Stimulated activated CD4-positive, alpha-beta T cell treated with anti-CD3 and anti-CD28 coated beads, Interleukin-1b, Interleukin-23, amount 100 ng/mL, for 1 hour (primary cell): Measurements from ENCODE around the gene APRT.

Experiments
- DNase-seq, 2 donors: peaks; one replicate each; pipeline ENCODE4 v3.0.0-alpha.2; 2020; ENCODE audit warnings: low read depth in 2 of 2

Gene APRT

DNA sequence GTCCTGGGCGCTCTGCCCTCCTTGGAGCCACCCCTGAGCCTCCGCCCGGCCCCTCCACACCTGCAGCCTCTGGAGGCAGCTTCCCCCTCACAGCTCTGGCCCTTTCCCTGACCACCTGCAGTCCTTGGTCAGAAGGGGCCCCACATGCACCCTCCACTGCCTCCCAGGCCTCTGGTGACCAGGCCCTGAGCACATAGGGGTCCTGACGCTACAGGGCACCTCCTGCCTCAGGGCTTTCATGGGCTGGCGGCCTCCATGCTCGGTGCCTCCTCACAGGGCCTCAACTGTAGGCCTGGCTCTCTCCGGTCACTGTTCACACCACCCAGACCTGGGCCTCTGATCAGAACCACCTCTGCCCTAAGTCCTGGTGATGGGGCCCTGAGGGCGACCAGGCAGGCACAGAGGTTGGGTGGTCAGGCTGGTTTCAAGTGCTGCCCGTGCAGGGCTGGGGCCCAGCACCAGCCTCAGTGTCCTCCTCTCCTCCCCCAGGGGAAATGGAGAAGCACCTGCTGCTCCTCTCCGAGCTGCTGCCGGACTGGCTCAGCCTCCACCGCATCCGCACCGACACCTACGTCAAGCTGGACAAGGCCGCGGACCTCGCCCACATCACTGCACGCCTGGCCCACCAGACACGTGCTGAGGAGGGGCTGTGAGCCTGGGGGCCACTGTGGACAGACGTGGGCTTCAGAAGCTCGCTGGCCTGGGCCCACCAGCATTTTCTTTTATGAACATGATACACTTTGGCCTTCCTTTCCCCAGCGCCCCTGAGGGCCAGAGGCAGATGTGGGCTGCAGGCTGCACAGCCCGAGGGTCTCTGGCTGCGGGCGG lies 3.9 kb downstream of the APRT start:
- DNase-seq = no peak

DNA sequence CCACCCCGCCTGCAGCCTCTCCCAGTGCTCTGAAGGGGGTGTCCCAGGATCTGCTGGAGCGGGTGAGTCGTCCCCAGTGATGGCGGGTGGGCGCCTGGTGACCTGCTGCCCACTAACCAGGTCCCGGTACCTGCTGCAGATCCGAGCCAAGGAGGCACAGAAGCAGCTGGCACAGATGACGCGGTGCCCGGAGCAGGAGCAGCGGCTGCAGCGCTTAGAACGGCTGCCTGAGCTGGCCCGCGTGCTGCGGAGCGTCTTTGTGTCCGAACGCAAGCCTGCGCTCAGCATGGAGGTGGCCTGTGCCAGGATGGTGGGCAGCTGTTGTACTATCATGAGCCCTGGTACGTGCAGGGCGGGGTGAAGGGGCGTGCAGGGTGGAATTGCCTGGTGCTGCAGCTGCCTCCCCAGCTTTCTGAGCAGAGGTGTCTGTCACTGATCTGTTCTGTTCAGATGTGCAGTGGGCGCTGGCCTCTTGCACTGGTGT lies 4.5 kb downstream of the APRT start:
- DNase-seq = no peak

DNA sequence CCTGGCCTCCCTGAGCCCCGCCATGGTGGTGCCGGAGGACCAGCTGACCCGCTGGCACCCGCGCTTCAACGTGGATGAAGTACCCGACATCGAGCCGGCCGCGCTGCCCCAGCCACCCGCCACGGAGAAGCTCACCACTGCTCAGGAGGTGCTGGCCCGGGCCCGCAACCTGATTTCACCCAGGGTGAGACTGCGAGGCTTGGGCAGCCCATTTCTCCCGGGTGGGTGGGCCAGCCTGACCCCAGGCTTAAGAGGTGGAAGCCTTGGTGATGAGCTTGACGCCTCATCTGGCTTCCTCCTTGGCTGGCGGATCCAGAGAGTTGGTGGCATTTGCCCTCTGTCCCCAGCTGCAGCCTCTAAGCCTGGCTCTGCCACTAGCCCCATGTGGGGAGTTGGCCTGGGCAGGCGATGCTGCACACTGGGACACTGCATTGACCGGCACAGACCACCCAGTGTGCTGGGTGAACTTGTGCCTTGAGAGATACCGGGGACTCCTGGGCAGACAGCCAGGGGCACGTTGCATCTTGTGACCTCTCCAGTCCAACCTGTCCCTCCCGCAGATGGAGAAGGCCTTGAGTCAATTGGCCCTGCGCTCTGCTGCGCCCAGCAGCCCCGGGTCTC lies 5.1 kb downstream of the APRT start:
- DNase-seq = no peak

DNA sequence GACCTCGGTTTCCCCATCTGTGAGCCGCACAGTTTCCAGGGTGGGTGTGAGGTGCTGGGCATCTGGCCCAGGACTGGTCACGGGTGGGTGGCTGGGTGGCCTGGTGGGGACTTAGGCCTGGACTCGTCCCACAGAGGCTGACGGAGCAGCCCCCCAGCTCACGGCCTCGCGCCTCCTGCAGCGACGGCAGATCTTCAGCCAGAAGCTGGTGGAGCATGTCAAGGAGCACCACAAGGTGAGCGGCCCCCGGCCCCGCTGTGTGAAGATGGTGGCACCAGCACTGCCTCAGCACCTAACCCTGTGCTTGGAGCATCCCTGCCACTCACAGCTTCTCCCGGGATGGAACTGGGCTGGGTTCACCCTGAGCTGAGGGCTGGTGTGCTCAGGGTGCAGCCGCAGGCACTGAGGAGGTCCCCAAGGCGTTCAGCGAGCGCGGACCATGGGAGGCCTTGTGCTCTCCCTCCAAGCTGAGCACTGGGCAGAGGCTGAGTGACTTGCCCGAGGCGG lies 5.8 kb downstream of the APRT start:
- DNase-seq = no peak

DNA sequence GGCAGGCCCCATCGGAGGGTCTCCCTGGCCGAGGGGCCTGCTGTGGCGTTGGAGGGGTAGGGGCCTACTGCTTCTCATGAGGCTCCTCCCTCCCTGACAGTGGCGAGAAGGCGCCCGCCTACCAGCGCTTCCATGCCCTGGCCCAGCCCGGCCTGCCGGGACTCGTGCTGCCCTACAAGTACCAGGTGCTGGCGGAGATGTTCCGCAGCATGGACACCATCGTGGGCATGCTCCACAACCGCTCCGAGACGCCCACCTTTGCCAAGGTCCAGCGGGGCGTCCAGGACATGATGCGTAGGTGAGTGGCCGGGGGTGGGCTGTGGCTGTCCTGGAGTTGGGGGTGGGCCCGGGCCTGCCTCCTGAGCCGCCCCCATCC lies 6.4 kb downstream of the APRT start:
- no peak for DNase-seq

DNA sequence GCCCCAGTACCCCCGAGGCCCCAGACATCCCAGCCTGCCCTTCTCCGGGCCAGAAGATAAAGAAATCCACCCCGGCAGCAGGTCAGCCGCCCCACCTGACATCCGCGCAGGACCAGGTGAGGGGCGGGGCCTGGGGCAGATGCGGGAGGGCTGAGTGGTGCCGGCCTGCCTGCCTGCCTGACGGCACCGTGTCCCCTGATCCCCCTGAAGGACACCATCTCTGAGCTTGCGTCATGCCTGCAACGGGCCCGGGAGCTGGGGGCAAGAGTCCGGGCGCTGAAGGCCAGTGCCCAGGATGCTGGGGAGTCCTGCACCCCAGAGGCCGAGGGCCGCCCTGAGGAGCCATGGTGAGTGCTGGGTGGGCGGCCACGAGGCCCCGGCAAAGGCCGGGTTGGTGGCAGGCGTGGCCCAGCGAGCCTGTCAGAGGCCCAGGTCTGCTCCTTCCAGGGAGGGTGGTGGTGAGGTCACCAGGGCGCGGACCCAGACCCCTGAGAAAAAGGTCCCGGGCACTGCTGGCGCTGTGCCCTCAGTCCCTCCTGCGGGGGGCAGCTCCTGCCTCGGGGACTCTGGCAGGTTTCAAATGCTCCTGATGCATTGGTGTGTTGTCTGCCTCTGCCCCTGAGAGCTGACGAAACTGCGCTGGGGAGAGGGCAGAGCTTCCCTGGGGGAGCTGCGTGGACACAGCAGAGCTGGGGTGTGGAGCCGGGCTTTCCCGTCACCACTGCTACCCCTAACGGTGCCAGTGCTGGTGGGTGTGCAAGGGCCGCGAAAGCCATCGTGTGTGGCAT lies 7.0 kb downstream of the APRT start:
- DNase-seq = no peak

DNA sequence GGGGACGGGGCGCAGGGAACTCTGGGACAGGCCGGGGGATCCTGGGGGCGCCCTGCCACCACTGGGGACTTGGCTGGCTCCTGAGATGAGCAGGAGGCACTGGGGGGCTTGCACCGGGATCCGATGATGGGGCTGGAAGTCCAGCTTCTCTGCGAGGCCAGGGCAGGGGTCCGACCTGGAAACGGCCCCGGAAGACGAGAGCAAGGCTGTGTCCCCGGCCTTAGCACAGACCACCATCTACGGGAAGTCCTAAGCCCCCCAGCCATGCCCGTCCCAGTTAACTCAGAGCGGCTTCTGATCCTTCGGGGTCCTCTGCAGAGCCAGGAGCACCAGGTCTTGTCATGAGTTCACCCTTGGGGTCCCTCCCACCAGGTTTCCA lies 7.6 kb downstream of the APRT start:
- DNase-seq = no peak

DNA sequence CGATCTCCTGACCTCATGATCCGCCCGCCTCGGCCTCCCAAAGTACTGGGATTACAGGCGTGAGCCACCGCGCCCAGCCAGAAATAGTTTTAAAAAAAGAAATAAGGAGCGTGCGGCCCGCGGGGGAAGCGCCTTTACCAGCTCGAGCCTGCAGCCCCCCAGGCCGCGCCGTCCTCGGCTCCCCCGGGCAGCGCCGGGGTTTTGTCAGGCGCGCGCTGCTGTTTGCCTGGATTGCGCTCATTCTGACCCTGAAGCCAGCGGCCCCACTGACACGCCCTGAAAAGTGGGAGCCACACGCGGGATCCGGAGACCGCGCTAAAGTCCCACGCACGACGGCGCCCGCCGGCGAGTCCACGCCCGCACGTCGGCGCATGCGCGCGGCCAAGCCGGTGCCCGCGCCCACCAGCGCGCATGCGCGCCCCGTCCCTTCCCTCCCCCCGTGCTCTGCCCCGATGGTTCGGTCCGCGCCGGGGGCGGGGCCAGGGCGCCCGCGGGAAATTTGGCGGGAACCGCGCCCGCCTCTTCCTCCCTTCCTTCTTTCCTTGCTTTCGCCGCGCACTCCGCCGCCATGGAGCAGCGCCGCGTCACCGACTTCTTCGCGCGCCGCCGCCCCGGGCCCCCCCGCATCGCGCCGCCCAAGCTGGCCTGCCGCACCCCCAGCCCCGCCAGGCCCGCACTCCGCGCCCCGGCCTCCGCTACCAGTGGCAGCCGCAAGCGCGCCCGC lies 8.3 kb downstream of the APRT start, which contains the start of gene CDT1:
Gene CDT1, plus strand, starts transcription at position 526 of the 724 bp plus-strand sequence. Its CDS starts 43 bp downstream, at position 569.
- peak; percentile 74 to 79 for DNase-seq

DNA sequence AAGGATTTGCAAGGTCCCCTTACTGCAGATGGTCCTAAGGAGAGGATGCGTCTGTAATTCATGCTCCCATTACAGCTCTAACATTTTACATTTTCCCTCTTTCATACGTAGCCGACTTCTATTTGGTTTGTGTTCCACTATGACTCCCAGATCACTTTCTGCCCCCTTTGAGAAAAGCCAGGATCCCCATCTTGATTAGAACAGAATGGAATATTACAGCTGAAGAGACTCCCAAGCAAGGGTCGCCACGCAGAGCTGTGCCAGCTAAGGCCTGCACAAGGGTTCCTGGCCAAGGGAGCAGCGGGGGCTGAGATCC lies 11.5 kb downstream of the APRT start:
- DNase-seq = no peak

DNA sequence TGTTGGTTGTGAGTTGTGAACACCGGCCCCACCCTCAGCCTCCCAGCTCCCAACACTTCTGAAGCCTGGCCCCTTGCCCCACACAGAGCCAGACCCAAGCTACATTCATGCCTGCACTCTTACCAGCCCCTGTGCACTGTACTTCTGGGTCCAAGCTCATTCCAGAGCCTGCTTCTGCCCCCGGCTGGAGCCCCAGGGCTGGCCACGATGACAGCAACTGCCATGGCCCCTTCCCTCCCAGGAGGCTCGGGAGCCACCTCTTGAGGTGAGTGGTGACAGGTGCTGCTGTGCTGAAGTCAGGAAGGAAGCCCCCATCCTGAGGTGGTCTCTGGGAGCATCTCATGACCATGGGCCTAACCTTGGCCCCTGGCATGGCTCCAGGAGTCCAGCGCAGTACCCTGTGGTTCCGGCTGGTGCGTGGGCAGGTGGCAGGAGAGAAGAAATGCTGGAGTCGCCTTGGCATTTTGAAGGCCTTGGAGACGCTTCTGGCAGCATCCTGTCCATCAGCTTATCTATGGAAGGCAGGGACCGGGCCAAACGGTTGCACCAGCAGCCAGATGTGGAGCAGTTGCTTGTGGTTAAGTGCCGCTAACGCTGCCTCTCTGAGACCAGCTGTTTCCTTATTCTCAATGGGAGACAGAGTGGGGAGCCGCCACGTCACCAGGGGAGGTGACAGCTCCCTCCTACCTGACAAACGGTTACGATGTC lies 12.0 kb downstream of the APRT start:
- no peak for DNase-seq

DNA sequence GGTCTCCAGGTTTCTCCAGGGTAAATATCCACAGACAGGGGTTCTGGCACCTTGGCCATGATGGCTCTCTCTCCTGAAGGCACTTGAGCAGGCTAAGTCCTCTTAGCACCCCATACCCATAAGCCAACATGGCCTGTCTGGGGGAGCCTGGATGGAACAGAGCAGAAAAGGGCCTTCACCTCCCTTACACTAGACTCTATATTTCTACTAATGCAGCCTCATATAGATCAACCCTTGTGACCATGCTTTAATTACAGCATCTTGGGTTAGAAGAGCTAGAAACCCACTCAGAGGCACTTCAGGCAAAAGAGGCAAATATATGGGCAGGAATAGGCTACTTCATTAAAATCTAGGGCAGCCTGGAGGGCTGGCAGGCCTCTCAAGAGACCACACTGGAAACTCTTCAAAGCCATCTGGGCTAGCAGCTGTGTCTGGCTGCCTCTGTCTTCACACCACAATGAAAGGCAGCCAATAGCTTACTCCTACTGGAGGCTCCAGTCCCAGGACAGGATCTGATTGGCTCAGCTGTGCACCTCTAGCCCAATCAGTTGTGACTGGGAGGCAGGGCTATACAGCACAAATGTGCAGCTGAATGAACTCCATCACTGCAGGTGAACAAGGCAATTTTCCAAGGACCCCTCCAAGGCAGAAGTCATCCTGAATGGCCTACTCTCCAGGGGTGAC lies 12.8 kb downstream of the APRT start:
- DNase-seq = no peak

DNA sequence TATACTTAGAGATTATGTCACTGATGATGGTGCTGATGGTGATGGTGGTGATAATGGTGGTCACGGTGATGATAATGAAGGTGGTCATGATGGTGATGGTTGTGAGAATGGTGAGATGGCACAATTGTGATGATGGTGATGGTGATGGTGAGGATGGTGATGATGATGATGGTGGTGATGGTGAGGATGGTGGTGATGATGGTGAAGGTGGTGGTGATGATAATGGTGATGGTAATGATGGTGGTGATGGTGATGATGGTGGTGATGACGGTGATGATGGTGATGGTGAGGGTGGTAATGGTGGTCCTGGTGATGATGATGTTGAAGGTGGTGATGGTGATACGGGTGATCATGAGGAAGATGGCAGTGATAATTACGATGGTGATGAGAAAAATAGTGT lies 13.7 kb downstream of the APRT start:
- no peak for DNase-seq

DNA sequence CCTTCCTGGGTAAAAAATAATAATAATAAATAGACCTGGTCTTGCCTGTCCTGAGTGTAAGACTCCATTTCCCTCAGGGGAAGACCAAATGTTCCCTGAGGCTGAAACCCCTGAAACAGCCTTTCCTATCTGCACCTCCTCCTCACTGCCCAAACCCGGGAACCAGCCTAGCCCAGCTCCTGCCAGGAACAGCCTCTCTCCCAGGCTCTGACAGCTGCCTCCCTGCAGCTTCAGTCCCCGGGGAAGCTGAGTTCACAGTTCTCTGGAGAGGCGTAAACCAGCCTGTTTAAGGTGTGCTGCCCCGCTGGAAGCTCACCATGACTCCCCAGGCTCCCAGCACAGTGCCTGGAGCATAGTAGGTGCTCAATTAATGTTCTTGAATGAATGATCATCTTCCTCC lies 15.4 kb downstream of the APRT start:
- DNase-seq = no peak

DNA sequence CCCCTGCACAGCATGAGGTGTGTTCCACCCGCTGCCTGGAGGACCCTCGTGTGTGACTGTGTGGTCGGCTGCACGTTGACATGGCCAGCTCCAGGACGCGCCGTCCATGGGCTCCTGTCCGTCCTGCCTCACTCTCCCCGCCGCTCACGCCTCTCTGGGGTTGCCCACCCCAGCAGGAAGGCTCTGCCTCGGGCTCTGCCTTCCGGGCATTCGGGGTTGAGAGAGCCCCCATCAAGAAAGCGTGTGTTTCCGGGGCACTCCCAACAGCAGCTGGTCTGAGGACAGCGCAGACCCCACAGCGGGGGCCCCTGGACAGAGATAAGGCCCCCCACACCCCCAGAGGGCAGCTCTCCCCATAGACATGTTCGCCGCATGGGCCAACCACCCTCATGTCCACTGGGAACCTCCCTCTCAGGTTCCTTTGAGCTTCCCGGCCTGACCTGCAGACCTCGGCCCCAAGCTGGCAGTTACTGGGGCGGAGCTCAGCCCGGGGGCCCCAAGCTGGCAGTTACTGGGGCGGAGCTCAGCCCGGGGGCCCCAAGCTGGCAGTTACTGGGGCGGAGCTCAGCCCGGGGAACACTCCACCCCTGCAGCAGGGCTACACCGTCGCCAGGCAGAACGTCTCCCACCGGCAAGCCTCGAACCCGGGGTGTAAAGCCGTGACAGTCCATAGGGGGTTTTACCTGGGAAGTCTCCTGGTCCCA lies 18.3 kb downstream of the APRT start:
- no peak for DNase-seq

DNA sequence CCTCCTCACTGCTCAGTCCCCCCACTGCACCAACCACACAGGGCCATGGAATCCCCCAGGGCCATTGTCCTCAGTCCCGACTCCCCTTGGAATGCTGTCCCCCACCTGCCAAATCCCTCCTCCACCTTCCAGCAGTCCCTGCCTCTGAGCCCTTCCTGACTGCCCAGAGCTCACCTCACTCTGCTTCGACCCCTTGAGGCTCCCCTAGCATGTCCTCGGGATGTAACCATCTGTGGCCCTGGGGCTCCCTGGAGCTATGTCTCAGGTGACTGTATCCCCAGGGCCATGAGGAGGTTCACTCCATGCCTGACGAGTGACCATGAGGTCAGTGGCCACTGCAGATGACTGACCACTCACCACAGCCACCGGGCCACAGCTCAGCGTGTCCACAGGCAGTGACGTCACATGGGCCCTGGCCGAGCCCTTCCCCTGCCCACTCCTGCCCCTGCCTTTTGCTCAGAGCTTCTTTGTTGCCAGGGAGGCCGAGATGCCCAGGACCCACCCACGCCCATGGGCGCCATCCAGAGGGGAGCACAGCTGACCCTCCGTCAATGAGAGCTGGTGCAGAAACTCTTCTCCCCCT lies 19.0 kb downstream of the APRT start:
- no peak for DNase-seq

DNA sequence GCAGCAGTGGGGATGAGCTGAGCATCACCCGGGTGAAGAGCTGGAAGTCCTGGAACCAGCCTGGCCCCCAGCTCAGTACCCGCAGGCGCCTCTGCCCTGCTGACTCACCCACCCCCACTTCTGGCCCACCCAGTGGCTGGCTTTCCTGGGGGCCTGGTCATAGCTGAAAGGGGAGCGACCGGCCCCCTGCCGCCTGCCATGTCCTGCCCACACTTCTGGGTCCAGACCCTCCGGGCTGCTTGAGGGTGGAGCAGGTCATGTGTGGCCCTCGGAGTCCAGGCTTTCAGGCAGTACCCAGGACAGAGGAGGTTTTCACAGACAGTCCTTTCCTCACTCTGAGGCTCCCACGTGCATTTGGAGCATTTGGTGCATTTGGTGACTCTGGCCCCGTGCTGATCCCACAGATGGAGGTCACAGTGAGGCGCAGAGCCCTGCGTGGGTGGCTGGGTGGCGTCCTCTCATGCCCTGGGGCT lies 19.6 kb downstream of the APRT start:
- no peak for DNase-seq

DNA sequence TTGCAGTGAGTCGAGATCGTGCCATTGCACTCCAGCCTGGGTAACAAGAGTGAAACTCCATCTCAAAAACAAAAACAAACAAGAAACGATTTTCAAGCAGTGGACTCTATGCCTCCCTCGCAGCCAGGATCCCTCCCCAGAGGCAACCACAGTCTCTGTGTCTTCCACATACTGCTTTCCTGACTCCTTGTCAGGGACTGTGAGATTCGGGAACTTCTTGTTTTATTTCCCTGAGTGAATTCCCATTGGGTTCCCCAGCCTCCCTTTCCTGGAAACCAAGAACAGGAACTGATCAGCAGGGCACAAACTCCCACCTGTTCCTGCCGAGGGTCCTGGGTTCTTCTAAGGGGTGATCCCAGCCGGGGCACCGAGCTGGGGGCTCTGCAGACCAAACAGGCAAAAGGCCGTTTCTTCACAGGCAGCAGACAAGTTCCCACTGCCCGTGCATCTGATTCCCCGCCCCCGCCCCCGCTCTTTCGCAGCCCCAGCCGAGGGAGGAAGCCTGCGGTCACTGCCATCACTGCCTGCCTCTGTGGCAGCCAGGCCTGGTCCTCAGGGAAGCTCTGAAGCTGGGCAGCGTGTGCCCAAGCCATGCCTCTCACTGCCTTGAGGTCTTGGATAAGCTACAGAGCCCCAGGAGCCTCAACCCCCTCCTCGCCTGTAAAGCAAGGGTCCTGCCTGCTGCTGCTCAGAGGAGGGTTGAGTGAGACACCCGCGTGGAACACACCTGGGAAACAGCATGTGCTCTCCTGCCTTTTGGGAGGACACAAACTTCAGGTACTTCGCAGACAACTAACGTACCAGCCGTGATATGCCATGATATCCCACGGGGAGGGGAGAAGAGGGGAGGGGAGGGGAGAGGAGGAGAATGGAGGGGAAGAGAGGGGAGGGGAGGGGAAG lies 21.2 kb downstream of the APRT start:
- no peak for DNase-seq

DNA sequence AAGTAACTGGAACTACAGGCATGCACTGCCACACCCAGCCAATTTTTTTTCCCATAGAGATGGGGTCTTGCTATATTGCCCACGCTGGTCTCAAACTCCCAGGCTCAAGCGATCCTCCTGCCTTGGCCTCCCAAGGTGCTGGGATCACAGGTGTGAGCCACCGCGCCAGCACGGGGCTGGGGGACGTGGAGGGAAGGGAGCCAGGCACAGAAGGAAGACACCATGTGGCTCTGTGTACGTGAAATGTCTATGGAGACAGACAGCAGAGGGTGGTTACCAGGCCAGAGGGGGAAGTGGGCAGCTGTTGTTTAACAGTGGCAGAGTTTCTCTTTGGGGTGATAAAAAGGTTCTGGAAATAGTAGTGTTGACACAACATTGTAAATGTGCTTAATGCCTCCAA lies 22.1 kb downstream of the APRT start:
- DNase-seq = no peak
